Measurements from ENCODE around the gene CTNNA2.
A peak's percentile ranks its signal among the peaks of the same experiment; 100 is the strongest.

The CTNNA2 gene

DNA sequence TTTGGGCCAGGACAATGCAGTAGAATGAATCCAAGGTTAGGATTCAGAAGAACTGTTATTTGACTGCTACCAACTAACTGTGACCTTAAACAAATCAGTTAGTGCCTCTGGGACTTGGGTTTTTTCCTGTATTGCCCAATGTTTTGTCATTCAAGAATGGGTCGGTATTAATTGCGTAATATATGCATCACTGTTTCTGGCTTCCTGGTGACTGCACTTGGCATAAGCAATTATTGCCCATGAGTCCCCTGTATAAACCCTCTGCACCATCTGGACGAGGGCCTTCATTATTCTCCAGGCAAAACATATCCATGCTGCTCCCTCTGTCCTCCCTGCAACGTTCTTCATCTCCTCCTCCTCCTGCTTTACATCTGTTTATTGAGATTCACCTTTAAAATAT, 1047.5 kb downstream of the CTNNA2 start:
- Histone ChIP-seq H3K9ac (ENCODE audit: low read length) (no peak overlapping the region), H3K27ac (ENCODE audit: low read length, poor library complexity, severe bottlenecking) (no peak overlapping the region)

DNA sequence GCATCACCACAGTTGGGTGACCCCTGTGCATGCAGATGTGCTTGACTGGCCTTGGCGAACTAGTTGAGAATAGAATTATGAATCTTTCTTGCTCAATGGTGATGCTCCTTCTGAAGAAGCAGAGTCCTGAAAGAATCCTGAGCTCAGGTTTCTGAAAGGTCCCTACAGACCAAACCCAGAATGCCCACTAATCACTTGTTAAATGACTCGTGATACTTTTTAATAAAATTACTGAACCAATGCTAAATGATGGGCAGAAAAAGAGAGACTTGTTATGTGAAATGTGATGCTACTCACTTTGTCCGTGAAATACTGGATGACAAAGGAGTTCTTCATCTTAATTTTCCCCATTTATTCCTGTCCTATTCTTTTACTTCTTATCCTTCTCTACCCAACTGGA, 1055.2 kb downstream of the CTNNA2 start:
- H2BK5ac ChIP-seq (ENCODE audit: low read depth, low read length, poor library complexity, severe bottlenecking): no peak overlapping the region
- H3K4me2 ChIP-seq (ENCODE audit: low read length, poor library complexity, severe bottlenecking): no peak overlapping the region
- H2AK5ac ChIP-seq (ENCODE audit: low read length, severe bottlenecking): no peak overlapping the region
- H3K18ac ChIP-seq (ENCODE audit: low read depth in 1 of 2, low read length in 2 of 2): no peak overlapping the region
- no peak overlapping the region for H2AFZ ChIP-seq (ENCODE audit: low read depth, low read length)
- H2BK12ac ChIP-seq (ENCODE audit: low read length in 2 of 2): no peak overlapping the region
- H3K9me3 ChIP-seq (ENCODE audit: control insufficient read depth, low read length): no peaks in the 10 kb centered on the region
- no peak overlapping the region for H2BK120ac ChIP-seq (ENCODE audit: low read depth, low read length)
- H3K4me1 ChIP-seq (ENCODE audit: control insufficient read depth, insufficient read depth, low read depth, low read length): no peaks in the 10 kb centered on the region
- no peak overlapping the region for H3K4ac ChIP-seq (ENCODE audit: low read depth in 1 of 2, low read length in 2 of 2)
- H4K91ac ChIP-seq (ENCODE audit: low read length): no peak overlapping the region
- H3K23ac ChIP-seq (ENCODE audit: low read length in 2 of 2): no peak overlapping the region
- no peak overlapping the region for H3K9ac ChIP-seq (ENCODE audit: low read length)
- no peak overlapping the region for H2BK15ac ChIP-seq (ENCODE audit: low read depth, poor library complexity, severe bottlenecking)
- no peaks in the 10 kb centered on the region for H3K79me1 ChIP-seq (replicated peaks; ENCODE audit: low read length, poor library complexity, severe bottlenecking)
- DNase-seq: no peak
- no peak overlapping the region for H3K4me3 ChIP-seq (ENCODE audit: insufficient read depth in 1 of 2, low read depth in 1 of 2, low read length in 2 of 2)
- no peak overlapping the region for H3K14ac ChIP-seq (ENCODE audit: low read length in 2 of 2)
- no peak overlapping the region for H4K8ac ChIP-seq (ENCODE audit: low read length)
- WGBS: 100% methylated on average over 1 of the region's 3 CpGs
- H3K27me3 ChIP-seq (ENCODE audit: control insufficient read depth in 1 of 2, insufficient read depth in 1 of 2, low read length in 2 of 2): no peaks in the 10 kb centered on the region
- no peaks in the 10 kb centered on the region for H3K36me3 ChIP-seq (ENCODE audit: control insufficient read depth in 1 of 2, insufficient read depth in 2 of 2, low read depth in 1 of 2, low read length in 2 of 2)
- no peak overlapping the region for H3K27ac ChIP-seq (ENCODE audit: low read length, poor library complexity, severe bottlenecking)

More for the DNA sequence above, 1047.5 kb downstream of the CTNNA2 start:
- Histone ChIP-seq H3K14ac (ENCODE audit: low read length in 2 of 2) (no peak overlapping the region), H3K4me3 (ENCODE audit: insufficient read depth in 1 of 2, low read depth in 1 of 2, low read length in 2 of 2) (no peak overlapping the region), H3K23ac (ENCODE audit: low read length in 2 of 2) (no peak overlapping the region), H3K36me3 (ENCODE audit: control insufficient read depth in 1 of 2, insufficient read depth in 2 of 2, low read depth in 1 of 2, low read length in 2 of 2) (no peaks in the 10 kb centered on the region), H3K4me1 (ENCODE audit: control insufficient read depth, insufficient read depth, low read depth, low read length) (no peaks in the 10 kb centered on the region), H2BK5ac (ENCODE audit: low read depth, low read length, poor library complexity, severe bottlenecking) (no peak overlapping the region), H2AFZ (ENCODE audit: low read depth, low read length) (no peak overlapping the region), H3K27me3 (ENCODE audit: control insufficient read depth in 1 of 2, insufficient read depth in 1 of 2, low read length in 2 of 2) (no peaks in the 10 kb centered on the region), H3K18ac (ENCODE audit: low read depth in 1 of 2, low read length in 2 of 2) (no peak overlapping the region), H3K4me2 (ENCODE audit: low read length, poor library complexity, severe bottlenecking) (no peak overlapping the region), H3K4ac (ENCODE audit: low read depth in 1 of 2, low read length in 2 of 2) (no peak overlapping the region), H2BK12ac (ENCODE audit: low read length in 2 of 2) (no peak overlapping the region), H4K91ac (ENCODE audit: low read length) (no peak overlapping the region), H4K8ac (ENCODE audit: low read length) (no peak overlapping the region), H3K9me3 (ENCODE audit: control insufficient read depth, low read length) (no peaks in the 10 kb centered on the region), H2BK15ac (ENCODE audit: low read depth, poor library complexity, severe bottlenecking) (no peak overlapping the region), H2BK120ac (ENCODE audit: low read depth, low read length) (no peak overlapping the region), H3K79me1 (replicated peaks; ENCODE audit: low read length, poor library complexity, severe bottlenecking) (no peaks in the 10 kb centered on the region), H2AK5ac (ENCODE audit: low read length, severe bottlenecking) (no peak overlapping the region)
- 40% methylated on average over 4 of the region's 4 CpGs for WGBS
- peak; percentile 23 for DNase-seq

DNA sequence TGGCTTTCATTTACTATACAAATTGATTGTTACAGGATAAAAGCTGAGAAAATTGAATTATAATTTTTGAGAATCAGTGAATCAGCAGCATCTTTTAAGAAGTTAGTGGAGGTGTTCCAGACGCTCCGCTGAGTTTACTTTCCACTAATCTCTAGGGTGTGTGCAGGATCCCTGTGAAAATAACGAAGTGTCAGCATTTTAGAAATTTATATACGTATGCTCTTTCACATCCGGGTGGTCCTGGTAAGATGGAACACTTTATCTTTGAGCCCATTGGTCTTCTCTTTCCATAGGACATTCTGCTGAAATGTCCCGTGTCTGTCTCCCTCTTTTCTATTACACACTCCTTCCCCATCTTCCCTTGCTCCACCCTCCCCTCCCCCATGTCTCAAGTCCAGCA, 1060.3 kb downstream of the CTNNA2 start:
- H4K8ac ChIP-seq (ENCODE audit: low read length): no peak overlapping the region
- no peak overlapping the region for H3K23ac ChIP-seq (ENCODE audit: low read length in 2 of 2)
- H3K27me3 ChIP-seq (ENCODE audit: control insufficient read depth in 1 of 2, insufficient read depth in 1 of 2, low read length in 2 of 2): no peaks in the 10 kb centered on the region
- WGBS: 89% methylated on average over 6 of the region's 6 CpGs
- no peak overlapping the region for H3K27ac ChIP-seq (ENCODE audit: low read length, poor library complexity, severe bottlenecking)
- no peaks in the 10 kb centered on the region for H3K79me1 ChIP-seq (replicated peaks; ENCODE audit: low read length, poor library complexity, severe bottlenecking)
- no peak overlapping the region for H2BK12ac ChIP-seq (ENCODE audit: low read length in 2 of 2)
- H2BK5ac ChIP-seq (ENCODE audit: low read depth, low read length, poor library complexity, severe bottlenecking): no peak overlapping the region
- H3K18ac ChIP-seq (ENCODE audit: low read depth in 1 of 2, low read length in 2 of 2): no peak overlapping the region
- H3K4me3 ChIP-seq (ENCODE audit: insufficient read depth in 1 of 2, low read depth in 1 of 2, low read length in 2 of 2): no peak overlapping the region
- no peak overlapping the region for H3K4me2 ChIP-seq (ENCODE audit: low read length, poor library complexity, severe bottlenecking)
- no peak overlapping the region for H4K91ac ChIP-seq (ENCODE audit: low read length)
- no peaks in the 10 kb centered on the region for H3K4me1 ChIP-seq (ENCODE audit: control insufficient read depth, insufficient read depth, low read depth, low read length)
- no peak overlapping the region for H2AFZ ChIP-seq (ENCODE audit: low read depth, low read length)
- no peak overlapping the region for H3K4ac ChIP-seq (ENCODE audit: low read depth in 1 of 2, low read length in 2 of 2)
- no peak overlapping the region for H2BK15ac ChIP-seq (ENCODE audit: low read depth, poor library complexity, severe bottlenecking)
- H2AK5ac ChIP-seq (ENCODE audit: low read length, severe bottlenecking): no peak overlapping the region
- no peaks in the 10 kb centered on the region for H3K9me3 ChIP-seq (ENCODE audit: control insufficient read depth, low read length)
- H3K36me3 ChIP-seq (ENCODE audit: control insufficient read depth in 1 of 2, insufficient read depth in 2 of 2, low read depth in 1 of 2, low read length in 2 of 2): no peaks in the 10 kb centered on the region
- no peak overlapping the region for H3K14ac ChIP-seq (ENCODE audit: low read length in 2 of 2)
- H3K9ac ChIP-seq (ENCODE audit: low read length): no peak overlapping the region
- H2BK120ac ChIP-seq (ENCODE audit: low read depth, low read length): no peak overlapping the region
- no peak for DNase-seq

DNA sequence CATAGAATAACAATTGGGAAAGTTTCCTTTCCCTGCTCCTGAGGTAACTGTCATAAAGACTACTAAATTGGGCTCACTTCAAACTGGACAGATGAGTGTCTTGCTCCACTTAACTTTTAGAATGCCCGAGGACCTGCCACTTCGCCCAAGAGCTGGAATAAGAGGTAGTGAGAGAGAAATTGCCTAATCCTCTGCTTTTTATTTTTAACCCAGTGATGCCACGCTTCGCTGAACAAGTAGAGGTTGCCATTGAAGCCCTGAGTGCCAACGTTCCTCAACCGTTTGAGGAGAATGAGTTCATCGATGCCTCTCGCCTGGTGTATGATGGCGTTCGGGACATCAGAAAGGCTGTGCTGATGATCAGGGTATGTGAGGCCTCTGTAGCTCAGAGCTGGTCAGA, 1061.1 kb downstream of the CTNNA2 start:
- Histone ChIP-seq H2BK15ac (ENCODE audit: low read depth, poor library complexity, severe bottlenecking) (no peak overlapping the region), H3K9ac (ENCODE audit: low read length) (no peak overlapping the region), H3K36me3 (ENCODE audit: control insufficient read depth in 1 of 2, insufficient read depth in 2 of 2, low read depth in 1 of 2, low read length in 2 of 2) (no peaks in the 10 kb centered on the region), H3K18ac (ENCODE audit: low read depth in 1 of 2, low read length in 2 of 2) (no peak overlapping the region), H3K23ac (ENCODE audit: low read length in 2 of 2) (no peak overlapping the region), H2BK120ac (ENCODE audit: low read depth, low read length) (no peak overlapping the region), H2BK12ac (ENCODE audit: low read length in 2 of 2) (no peak overlapping the region), H3K27me3 (ENCODE audit: control insufficient read depth in 1 of 2, insufficient read depth in 1 of 2, low read length in 2 of 2) (no peaks in the 10 kb centered on the region), H3K4me1 (ENCODE audit: control insufficient read depth, insufficient read depth, low read depth, low read length) (no peaks in the 10 kb centered on the region), H3K4me2 (ENCODE audit: low read length, poor library complexity, severe bottlenecking) (no peak overlapping the region), H3K14ac (ENCODE audit: low read length in 2 of 2) (no peak overlapping the region), H3K4ac (ENCODE audit: low read depth in 1 of 2, low read length in 2 of 2) (no peak overlapping the region), H3K27ac (ENCODE audit: low read length, poor library complexity, severe bottlenecking) (no peak overlapping the region), H3K9me3 (ENCODE audit: control insufficient read depth, low read length) (no peaks in the 10 kb centered on the region), H3K79me1 (replicated peaks; ENCODE audit: low read length, poor library complexity, severe bottlenecking) (no peaks in the 10 kb centered on the region), H2AFZ (ENCODE audit: low read depth, low read length) (no peak overlapping the region), H3K4me3 (ENCODE audit: insufficient read depth in 1 of 2, low read depth in 1 of 2, low read length in 2 of 2) (no peak overlapping the region), H4K8ac (ENCODE audit: low read length) (no peak overlapping the region), H2AK5ac (ENCODE audit: low read length, severe bottlenecking) (no peak overlapping the region), H4K91ac (ENCODE audit: low read length) (no peak overlapping the region), H2BK5ac (ENCODE audit: low read depth, low read length, poor library complexity, severe bottlenecking) (no peak overlapping the region)
- no peak for DNase-seq
- WGBS: 94% methylated on average over 10 of the region's 10 CpGs
